Measurements from ENCODE around the gene TRABD2B.

Gene TRABD2B

GRCh38 chr1:47843781-47844557 lies 153.2 kb downstream of the TRABD2B start:
- DNase-seq, result no peak

GRCh38 chr1:47843059-47843458 lies 154.1 kb downstream of the TRABD2B start:
- no peak for DNase-seq

- DNase-seq, result no peak
These were observed 154.8 kb downstream of the TRABD2B start for GRCh38 chr1:47842228-47842919.

- DNase-seq, result no peak
These were observed 155.8 kb downstream of the TRABD2B start for GRCh38 chr1:47841356-47841755.

GRCh38 chr1:47840393-47841190 lies 156.6 kb downstream of the TRABD2B start:
- DNase-seq, result no peak

- DNase-seq, result no peak
These were observed 157.8 kb downstream of the TRABD2B start for GRCh38 chr1:47839433-47839760.

GRCh38 chr1:47838562-47839432 lies 158.4 kb downstream of the TRABD2B start:
- DNase-seq, result no peak

- no peak for DNase-seq
These were observed 159.2 kb downstream of the TRABD2B start for GRCh38 chr1:47837866-47838561.

- no peak for DNase-seq
These were observed 159.9 kb downstream of the TRABD2B start for GRCh38 chr1:47837056-47837830.

- no peak for DNase-seq
These were observed 161.8 kb downstream of the TRABD2B start for GRCh38 chr1:47835409-47835808.

GRCh38 chr1:47834326-47834725 lies 162.9 kb downstream of the TRABD2B start:
- no peak for DNase-seq

- no peak for DNase-seq
These were observed 166.4 kb downstream of the TRABD2B start for GRCh38 chr1:47830641-47831333.

GRCh38 chr1:47830021-47830420 lies 167.2 kb downstream of the TRABD2B start:
- no peak for DNase-seq

- no peak for DNase-seq
These were observed 168.2 kb downstream of the TRABD2B start for GRCh38 chr1:47828978-47829377.

GRCh38 chr1:47827109-47827508 lies 170.1 kb downstream of the TRABD2B start:
- no peak for DNase-seq

GRCh38 chr1:47824716-47825115 lies 172.5 kb downstream of the TRABD2B start:
- no peak for DNase-seq

GRCh38 chr1:47824297-47824696 lies 172.9 kb downstream of the TRABD2B start:
- no peak for DNase-seq

- no peak for DNase-seq
These were observed 174.0 kb downstream of the TRABD2B start for GRCh38 chr1:47823040-47823808.

- DNase-seq, result no peak
These were observed 175.4 kb downstream of the TRABD2B start for GRCh38 chr1:47821760-47822159.

GRCh38 chr1:47819574-47819888 lies 177.7 kb downstream of the TRABD2B start:
- DNase-seq, result no peak

Data from RPMI8226 (cell line).